ENCODE results near the gene ECE2.
A peak's percentile ranks its signal among the peaks of the same experiment; 100 is the strongest.

The ECE2 gene

GRCh38 chr3:184229394-184230080 lies 46.3 kb upstream of the ECE2 start, which contains the start of gene VWA5B2:
TSS of gene VWA5B2 (plus strand) at chr3:184229585. CDS start at chr3:184230529, 944 bp downstream.
- H3K9ac ChIP-seq (ENCODE audit: low read length) = peak within 1 kb of the TSS; percentile 4; the same call in 1 of the 2 replicates
- peaks cover 70% of the 10 kb centered on the region for H3K27me3 ChIP-seq (replicated peaks; ENCODE audit: insufficient read depth, low read length)
- peak within 1 kb of the TSS; percentile 67 for H2AFZ ChIP-seq (ENCODE audit: low read length)
- no peaks in the 10 kb centered on the region for H3K9me3 ChIP-seq (replicated peaks; ENCODE audit: insufficient read depth, low read length)
- peak; percentile 89 for DNase-seq
- H3K36me3 ChIP-seq (replicated peaks; ENCODE audit: insufficient read depth, low read length) = no peaks in the 10 kb centered on the region
- no peaks in the 10 kb centered on the region for H3K9me2 ChIP-seq (replicated peaks; ENCODE audit: insufficient read depth, low read length)
- no peaks in the 10 kb centered on the region for H3K4me1 ChIP-seq (ENCODE audit: low read length)
- H3K27ac ChIP-seq (ENCODE audit: low read length) = no peak within 1 kb of the TSS
- peak within 1 kb of the TSS; percentile 75 for H3K4me3 ChIP-seq (ENCODE audit: low read length)
- TF ChIP-seq EZH2phosphoT487 (IDR thresholded peaks at IDR 0.05; ENCODE audit: low read length) = no peak
- TF ChIP-seq CTCF (IDR thresholded peaks at IDR 0.05; ENCODE audit: low read length) = peak; percentile 31; the same call in 1 of the 2 replicates
- TF ChIP-seq EZH2 (optimal IDR thresholded peaks at IDR 0.05; ENCODE audit: low read depth, low read length) = no peak
- H3K79me2 ChIP-seq (ENCODE audit: low read length) = no peaks in the 10 kb centered on the region
- H3K4me2 ChIP-seq (ENCODE audit: low read depth, low read length) = peak within 1 kb of the TSS; percentile 100
- H4K20me1 ChIP-seq (ENCODE audit: insufficient read depth, low read length) = no peaks in the 10 kb centered on the region
- H3F3A ChIP-seq (ENCODE audit: insufficient read depth, low read length) = no peaks in the 10 kb centered on the region

- H3K27ac ChIP-seq (ENCODE audit: low read length) = no peak overlapping the region
- H3K36me3 ChIP-seq (replicated peaks; ENCODE audit: insufficient read depth, low read length) = no peaks in the 10 kb centered on the region
- no peaks in the 10 kb centered on the region for H3K9me2 ChIP-seq (replicated peaks; ENCODE audit: insufficient read depth, low read length)
- peak overlapping the region; percentile 100 for H3K4me2 ChIP-seq (ENCODE audit: low read depth, low read length)
- no peak overlapping the region for H3K9ac ChIP-seq (ENCODE audit: low read length)
- peak overlapping the region; percentile 67 for H2AFZ ChIP-seq (ENCODE audit: low read length)
- no peaks in the 10 kb centered on the region for H3K79me2 ChIP-seq (ENCODE audit: low read length)
- TF ChIP-seq CTCF (IDR thresholded peaks at IDR 0.05; ENCODE audit: low read length) (no peak), EZH2phosphoT487 (IDR thresholded peaks at IDR 0.05; ENCODE audit: low read length) (peak; percentile 67; the same call in 1 of the 2 replicates), EZH2 (optimal IDR thresholded peaks at IDR 0.05; ENCODE audit: low read depth, low read length) (peak; percentile 97)
- no peaks in the 10 kb centered on the region for H4K20me1 ChIP-seq (ENCODE audit: insufficient read depth, low read length)
- no peaks in the 10 kb centered on the region for H3K9me3 ChIP-seq (replicated peaks; ENCODE audit: insufficient read depth, low read length)
- H3F3A ChIP-seq (ENCODE audit: insufficient read depth, low read length) = no peaks in the 10 kb centered on the region
- H3K4me3 ChIP-seq (ENCODE audit: low read length) = peak overlapping the region; percentile 75
- peaks cover 76% of the 10 kb centered on the region for H3K27me3 ChIP-seq (replicated peaks; ENCODE audit: insufficient read depth, low read length)
- no peak for DNase-seq
- H3K4me1 ChIP-seq (ENCODE audit: low read length) = no peaks in the 10 kb centered on the region
These were observed 45.7 kb upstream of the ECE2 start for GRCh38 chr3:184230081-184230602.

- peak; percentile 97 for TF ChIP-seq EZH2 (optimal IDR thresholded peaks at IDR 0.05; ENCODE audit: low read depth, low read length)
- no peak for TF ChIP-seq CTCF (IDR thresholded peaks at IDR 0.05; ENCODE audit: low read length)
- H3K79me2 ChIP-seq (ENCODE audit: low read length) = no peaks in the 10 kb centered on the region
- H3K9ac ChIP-seq (ENCODE audit: low read length) = no peak overlapping the region
- H3K4me2 ChIP-seq (ENCODE audit: low read depth, low read length) = peak overlapping the region; percentile 100; the same call in 1 of the 2 replicates
- no peaks in the 10 kb centered on the region for H4K20me1 ChIP-seq (ENCODE audit: insufficient read depth, low read length)
- H3K27me3 ChIP-seq (replicated peaks; ENCODE audit: insufficient read depth, low read length) = peaks cover 76% of the 10 kb centered on the region
- H3F3A ChIP-seq (ENCODE audit: insufficient read depth, low read length) = no peaks in the 10 kb centered on the region
- H3K4me1 ChIP-seq (ENCODE audit: low read length) = no peaks in the 10 kb centered on the region
- H3K27ac ChIP-seq (ENCODE audit: low read length) = no peak overlapping the region
- H3K9me2 ChIP-seq (replicated peaks; ENCODE audit: insufficient read depth, low read length) = no peaks in the 10 kb centered on the region
- DNase-seq = no peak
- H3K36me3 ChIP-seq (replicated peaks; ENCODE audit: insufficient read depth, low read length) = no peaks in the 10 kb centered on the region
- no peak overlapping the region for H2AFZ ChIP-seq (ENCODE audit: low read length)
- H3K9me3 ChIP-seq (replicated peaks; ENCODE audit: insufficient read depth, low read length) = no peaks in the 10 kb centered on the region
- H3K4me3 ChIP-seq (ENCODE audit: low read length) = no peak overlapping the region
These were observed 45.0 kb upstream of the ECE2 start for GRCh38 chr3:184230603-184231528.

Data from MM.1S (cell line).